Measurements from ENCODE around the gene GPR160.
"Not testable (repeated sequence)": the region's sequence is repeated elsewhere in the genome, so short reads cannot be mapped to it uniquely, and the experiment has no call there.

GPR160 gene

DNA sequence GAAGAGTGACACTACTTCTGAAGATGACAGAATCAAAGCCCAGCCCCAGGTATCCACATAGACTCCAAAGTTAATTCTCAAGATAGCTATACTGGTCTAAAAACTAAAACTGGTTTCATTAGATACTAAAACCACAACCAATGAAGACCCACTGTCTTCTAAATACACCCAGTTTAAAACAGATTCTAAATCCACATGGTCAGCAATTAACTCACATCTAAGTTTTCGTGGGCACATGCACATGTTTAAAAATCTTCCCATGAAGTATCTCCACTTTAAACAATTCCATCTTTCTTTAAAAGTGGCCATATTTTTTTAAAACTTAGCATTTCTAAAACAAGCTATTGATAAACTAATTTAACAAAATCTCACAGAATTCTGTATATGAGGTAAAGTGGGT lies 63.1 kb downstream of the GPR160 start:
- H3K4me3 ChIP-seq (ENCODE audit: low read depth, low read length), result no peak overlapping the region
- no peak for DNase-seq (ENCODE audit: low read depth)

DNA sequence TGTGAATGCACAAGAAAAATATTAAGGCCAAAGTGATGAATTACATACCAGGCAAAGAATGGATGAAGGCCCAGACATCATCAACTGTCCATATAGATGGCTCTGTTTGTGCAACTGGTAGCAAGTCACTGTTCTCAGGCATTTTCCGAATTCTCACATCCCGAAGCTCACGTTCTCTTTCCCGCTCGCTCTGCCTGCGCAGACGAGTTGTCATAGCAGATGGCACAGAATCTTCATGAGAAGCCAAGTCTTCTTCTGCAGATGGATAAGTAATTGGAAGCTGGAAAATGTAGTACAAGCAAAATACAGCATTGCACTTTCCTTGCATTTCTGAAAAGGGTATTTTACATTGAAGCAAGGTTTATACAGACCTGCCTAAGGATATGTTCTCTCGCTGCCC lies 64.6 kb downstream of the GPR160 start:
- no peak for DNase-seq (ENCODE audit: low read depth)
- H3K4me3 ChIP-seq (ENCODE audit: low read depth, low read length), result no peak overlapping the region

DNA sequence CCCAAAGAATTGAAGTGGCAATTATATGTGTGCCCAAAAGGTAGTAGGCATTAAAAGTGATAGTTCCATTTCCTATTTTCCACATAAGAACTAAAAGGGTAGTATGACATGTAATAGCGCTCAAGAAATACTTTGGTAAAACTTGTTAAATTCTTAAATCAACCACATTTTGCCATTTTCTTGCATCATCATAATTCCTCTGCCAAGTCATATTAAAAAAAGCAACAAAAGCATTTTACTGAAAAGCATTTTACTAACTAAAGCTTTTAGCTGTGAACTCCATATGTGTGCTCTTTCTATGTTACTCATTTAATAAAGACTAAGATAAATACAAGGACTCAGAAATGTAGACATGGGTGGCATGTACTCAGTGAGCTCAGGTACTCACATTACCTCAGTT lies 70.1 kb downstream of the GPR160 start:
- no peak for DNase-seq (ENCODE audit: low read depth)
- H3K4me3 ChIP-seq (ENCODE audit: low read depth, low read length), result no peak overlapping the region

DNA sequence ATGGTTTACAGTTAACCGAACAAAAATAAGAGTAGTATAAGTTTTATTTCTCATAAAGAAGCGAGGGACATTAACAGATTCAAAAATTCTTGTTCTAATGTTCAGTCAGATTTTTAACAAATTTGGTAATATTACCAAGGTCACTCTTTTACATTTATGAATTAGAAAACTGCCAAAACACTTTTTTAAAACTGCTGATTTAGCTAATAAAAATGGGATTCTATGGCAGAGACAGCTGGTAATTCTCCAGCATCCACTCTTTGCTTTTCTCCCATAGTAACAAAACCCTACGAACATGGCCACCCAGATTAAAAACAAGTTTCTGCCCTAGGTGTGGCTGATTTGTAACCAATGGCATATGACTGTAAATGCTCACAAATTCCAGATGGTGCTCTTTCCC lies 71.2 kb downstream of the GPR160 start:
- DNase-seq (ENCODE audit: low read depth), result no peak
- no peak overlapping the region for H3K4me3 ChIP-seq (ENCODE audit: low read depth, low read length)

DNA sequence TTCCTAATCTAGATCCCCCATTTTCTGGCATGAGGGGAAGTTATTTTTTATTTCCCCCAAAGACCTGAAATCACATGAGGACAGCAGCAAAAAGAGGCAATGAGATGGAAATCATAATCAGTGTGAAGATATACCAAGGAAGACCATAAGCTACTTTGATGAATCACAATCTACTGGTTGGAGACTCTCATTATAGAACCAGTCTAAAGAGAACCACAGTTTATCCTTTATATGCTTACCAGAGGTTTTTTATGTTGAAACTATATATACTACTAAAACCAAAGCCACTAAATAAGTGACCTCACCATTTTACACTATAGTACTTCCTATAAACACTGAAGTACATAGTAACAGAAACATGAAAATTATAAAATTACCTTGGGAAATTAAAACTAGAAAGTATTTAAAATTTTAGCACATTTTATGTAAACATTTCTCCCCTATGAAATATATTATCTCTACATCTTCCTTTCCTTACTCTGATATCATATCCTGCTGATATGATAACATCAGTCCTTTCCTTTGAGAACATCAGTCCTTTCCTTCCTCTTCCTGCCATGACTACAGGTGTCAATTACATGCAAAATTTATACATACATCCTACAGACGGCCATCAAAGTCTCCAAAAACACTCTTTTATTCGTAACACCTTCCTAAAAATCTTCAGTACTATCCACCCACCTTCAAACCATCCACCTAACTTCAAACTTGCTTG lies 71.9 kb downstream of the GPR160 start:
- no peak for DNase-seq (ENCODE audit: low read depth)

DNA sequence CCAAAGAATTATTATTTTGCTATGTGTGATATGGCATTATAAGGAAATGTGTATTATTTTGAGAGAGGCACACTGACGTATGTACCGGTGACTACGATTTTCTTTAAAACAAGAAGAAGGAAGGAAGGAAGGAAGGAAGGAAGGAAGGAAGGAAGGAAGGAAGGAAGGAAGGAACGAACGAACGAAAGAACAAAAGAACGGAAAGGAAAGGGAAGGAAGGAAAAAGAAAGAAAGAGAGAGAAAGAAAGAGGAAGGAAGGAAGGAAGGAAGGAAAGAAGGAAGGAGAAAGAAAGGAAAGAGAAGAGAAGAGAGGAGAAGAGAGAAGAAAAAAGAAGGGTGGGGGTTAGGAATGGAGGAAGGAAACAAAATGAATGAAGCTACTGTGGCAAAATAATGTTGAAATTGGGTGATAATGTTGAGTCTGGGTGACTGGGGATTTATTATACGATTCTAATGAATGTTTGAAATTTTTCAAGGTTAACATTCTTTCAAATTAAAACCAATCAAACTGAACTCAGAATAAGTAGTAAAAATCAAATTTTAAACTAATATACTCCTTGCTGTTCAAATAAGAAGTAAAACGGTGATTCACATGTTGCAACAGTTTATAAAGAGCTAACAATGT lies 73.5 kb downstream of the GPR160 start:
- H3K4me3 ChIP-seq (ENCODE audit: low read depth, low read length), result no peak overlapping the region
- no peak for DNase-seq (ENCODE audit: low read depth)

More for the DNA sequence above, 71.9 kb downstream of the GPR160 start:
- no peak overlapping the region for H3K4me3 ChIP-seq (ENCODE audit: low read depth, low read length)

DNA sequence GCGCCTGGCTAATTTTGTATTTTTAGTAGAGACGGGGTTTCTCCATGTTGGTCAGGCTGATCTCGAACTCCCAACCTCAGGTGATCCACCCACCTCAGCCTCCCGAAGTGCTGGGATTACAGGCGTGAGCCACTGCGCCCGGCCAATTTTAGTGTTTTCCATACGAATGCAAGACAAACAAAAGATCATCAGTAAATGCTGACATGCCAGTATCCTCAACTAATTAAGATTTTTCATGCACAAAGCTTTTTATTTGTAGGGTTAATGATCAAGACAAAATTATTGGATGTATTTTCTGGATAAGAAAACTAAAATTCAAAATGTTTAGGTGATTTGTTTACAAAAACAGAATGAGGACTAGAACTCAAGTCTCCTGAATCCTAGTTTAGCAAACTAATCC lies 76.4 kb downstream of the GPR160 start:
- DNase-seq (ENCODE audit: low read depth); H3K4me3 ChIP-seq (ENCODE audit: low read depth, low read length): not testable (repeated sequence)

DNA sequence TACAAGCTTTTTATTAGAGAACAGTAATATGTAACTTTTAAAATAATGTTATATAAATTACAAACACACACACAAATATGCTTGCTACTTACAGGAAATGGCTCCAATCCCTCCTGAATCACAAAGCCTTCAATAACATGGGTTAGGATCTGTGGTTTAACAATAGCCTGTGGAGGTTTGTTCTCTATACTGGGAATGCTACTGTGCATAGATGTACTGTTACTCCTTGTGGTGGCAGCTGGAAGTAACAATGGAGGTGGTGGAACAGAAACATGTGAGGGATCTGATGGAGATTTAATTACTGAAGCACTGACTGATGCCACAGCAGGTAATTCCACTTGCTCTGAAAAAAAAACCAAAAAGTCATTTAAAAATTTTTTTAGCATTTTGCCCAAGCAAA lies 79.3 kb downstream of the GPR160 start:
- no peak overlapping the region for H3K4me3 ChIP-seq (ENCODE audit: low read depth, low read length)
- DNase-seq (ENCODE audit: low read depth), result no peak

DNA sequence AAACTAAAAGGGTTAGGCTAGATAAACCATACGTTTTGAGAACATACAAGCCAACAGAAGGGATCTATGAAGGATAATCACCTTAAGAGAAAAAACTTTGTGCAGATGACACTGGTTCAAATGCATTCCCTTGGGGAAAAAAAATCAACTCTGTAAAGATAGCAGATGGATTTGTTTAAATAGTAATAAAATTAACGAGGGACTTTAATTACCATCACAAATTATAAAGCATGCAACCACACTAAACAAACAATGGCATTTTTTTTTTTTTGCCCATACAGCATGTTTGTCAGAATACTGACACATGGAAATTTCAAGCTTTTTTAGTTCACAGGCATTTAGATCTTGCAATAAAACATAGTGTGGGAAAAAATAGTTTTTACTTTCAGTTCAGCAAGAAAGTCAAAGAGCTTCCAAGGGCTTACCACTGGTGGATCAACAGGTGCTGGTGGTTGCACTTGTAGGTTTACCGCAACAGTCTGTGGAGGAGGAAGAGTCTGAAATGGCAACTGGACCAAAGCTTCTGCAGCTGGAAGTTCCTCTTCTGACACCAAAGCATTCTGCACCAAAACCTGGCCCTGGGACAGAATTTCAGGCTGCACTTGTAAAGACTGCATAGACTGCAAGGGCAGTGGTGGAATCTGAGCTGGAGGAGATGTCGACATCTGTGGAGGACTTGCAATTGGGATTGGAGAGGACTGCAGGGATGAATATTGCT lies 90.6 kb downstream of the GPR160 start:
- H3K4me3 ChIP-seq (ENCODE audit: low read depth, low read length), result no peak overlapping the region
- DNase-seq (ENCODE audit: low read depth), result no peak

DNA sequence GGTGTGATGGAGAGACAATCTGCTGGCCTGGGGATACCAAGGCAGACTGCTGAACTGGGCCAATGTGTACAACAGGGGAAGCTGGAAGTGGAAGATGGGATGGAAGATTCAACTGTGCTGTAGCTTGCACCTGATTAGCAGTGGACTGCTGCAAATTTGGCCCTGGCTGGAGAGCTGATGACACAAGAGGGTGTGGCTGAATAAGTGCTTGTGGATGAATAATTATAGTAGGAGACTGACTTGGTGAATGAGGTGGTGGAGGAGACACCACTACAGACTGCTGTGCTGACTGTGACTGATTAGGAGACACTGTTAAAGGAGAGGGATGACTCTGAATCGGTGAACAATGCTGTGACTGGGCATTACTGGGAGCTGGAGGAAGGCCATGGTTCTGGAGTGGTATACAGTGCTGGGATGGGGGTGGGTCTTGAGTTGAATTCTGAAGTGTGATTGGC lies 91.2 kb downstream of the GPR160 start:
- DNase-seq (ENCODE audit: low read depth), result no peak
- H3K4me3 ChIP-seq (ENCODE audit: low read depth, low read length), result no peak overlapping the region

DNA sequence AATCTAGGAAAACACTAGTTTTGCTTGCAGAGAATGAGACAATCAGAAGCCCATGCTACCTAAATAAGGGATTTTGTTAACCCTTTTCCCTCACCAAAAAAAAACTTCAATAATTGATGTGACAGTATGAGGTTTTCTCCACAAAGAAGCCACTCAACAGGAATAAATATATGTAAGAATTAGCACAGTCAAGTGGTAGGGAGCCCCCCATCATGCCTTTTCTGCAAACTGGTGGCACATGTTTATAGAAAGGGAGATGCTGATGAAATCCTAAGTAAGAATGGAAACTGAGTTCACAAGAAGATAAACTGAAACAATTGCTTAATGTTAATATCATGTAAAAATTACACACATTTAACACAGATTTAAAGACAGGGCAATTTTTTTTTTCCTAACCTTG lies 92.7 kb downstream of the GPR160 start:
- H3K4me3 ChIP-seq (ENCODE audit: low read depth, low read length), result no peak overlapping the region
- DNase-seq (ENCODE audit: low read depth), result no peak

DNA sequence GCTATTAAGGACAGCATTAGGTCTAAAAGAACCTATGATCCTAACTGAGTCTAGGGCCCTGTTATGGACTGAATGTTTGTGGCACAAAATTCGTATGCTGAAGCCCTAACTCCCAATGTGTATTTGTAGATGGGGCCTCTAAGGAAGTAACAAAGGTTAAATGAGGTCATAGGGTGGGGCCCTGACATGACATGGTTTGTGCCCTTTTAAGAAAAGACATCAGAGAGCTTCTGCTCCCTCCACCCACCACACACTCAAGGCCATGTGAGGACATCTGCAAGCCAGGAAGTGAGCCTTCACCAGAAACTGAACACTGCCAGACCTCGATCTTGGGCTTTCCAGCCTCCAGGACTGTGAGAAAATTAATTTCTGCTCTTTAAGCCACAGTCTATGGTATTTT lies 94.5 kb downstream of the GPR160 start:
- no peak for DNase-seq (ENCODE audit: low read depth)
- no peak overlapping the region for H3K4me3 ChIP-seq (ENCODE audit: low read depth, low read length)
